GM19438 (cell line): ENCODE data around the gene SMAD9.

Experiments used
- ATAC-seq: cut with Tn5 transposase; IDR thresholded peaks from one replicate; pipeline ENCODE4 v1.9.1; 2021; ENCODE audit warnings: low read depth; ENCODE audit not compliant: unreplicated experiment

Gene SMAD9

DNA sequence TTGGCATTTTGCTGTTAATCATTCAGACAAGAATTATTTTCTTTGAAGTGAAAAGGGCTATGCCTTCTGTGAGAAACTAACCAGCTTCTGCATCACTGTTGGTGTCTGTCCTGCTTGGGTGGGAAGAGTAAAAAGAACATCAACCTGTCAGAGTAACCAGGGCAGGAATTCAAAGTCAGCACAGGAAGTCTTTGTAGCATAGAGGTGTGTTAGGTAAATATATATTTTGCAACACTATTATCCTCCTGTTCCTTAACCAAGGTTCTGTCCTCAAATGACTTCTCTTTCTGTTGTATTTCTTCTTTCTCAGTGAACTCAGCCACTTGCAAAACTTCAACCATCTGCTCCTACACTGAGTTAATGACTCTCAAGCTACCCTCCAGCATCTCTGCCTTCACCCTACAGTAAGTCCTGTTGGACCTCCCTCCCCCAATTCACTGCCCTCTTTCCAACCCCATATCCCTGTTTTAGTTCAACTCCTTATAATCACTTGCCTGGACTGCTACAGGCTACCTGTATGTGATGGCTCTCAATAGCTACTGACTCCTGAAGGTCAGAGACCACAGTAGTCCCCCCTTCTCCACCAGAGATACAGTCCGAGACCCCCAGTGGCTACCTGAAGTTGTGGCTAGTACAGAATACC, 49.9 kb downstream of the SMAD9 start:
- no peak for ATAC-seq

DNA sequence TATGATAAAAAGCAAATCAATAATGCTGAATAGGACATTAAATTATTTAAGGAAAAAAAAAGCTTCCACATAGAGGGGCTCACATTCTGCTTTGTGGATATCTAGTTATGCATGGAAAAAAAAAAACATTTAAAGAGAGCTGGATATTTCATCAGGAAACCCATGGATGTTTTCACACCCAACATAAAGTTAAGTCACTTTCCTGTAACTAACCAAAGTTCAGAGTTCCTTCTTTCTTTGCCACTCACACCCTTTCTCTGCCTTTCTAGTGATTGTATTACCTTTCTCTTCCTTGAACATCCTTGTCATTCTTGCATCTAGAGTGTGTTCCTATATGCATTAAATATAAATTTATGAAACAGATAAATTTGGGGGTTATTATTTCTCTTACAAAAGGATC, 53.8 kb downstream of the SMAD9 start:
- ATAC-seq = no peak

DNA sequence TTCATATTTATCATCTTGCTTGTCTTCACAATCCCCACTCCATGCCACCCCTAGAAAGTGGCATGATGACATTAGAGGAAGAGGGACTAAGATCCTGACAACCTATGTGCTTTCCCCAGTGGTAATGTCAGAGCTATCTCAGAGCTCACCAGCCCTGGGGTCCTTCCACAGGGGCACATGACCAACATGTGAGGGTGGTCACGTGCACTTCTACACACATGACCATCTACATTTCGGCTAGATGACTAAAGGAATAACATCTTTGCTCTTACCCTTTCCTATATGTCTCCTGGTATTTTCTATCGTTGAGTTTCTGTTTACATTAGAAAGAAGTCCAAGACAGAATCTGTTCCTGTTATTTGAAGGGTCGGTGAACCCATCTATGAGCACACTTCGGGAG, 54.8 kb downstream of the SMAD9 start:
- no peak for ATAC-seq

DNA sequence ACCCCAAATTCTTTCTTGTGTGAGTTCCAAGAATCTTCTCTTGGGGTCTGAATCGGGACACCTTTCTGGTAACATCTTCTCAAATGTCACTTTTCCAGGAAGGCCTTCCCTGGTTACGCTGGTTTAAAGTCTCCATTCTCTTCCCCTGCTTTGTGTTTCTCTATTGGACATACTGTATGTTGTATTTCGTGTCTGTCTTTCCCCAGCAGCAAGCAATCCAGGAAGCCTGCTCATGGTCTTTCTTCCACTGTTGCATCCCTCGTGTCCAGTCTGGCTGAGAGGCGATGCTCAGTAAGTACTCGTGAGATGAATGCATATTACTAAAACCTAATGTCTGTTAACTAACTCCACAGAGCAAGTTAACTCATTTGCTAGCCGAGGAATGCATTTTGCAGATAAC, 57.3 kb downstream of the SMAD9 start:
- no peak for ATAC-seq

DNA sequence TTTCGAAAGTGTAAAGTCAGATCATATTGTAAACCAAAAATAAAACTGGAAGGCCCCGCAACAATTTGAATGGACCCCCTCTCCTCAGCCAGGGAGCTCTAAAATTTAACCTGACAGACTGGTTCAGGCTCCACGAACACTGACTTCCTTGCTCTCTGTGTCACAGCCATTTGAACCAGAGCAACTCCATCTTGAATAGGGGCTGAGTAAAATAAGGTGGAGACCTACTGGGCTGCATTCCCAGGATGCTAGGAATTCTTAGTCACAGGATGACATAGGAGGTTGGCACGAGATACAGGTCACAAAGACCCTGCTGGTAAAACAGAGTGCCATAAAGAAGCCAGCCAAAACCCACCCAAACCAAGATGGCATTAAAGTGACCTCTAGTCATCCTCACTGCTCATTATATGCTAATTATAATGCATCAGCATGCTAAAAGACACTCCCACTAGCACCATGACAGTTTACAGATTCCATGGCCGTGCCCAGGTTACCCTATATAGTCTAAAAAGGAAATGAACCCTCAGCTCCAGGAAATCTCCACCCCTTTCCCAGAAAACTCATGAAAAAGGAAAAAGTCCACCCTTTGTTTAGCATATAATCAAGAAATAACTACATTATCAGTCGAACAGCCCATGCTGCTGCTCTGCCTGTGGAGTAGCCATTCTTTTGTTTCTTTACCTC, 57.9 kb downstream of the SMAD9 start:
- ATAC-seq = no peak

GRCh38 chr13:36859259-36859658, 60.8 kb downstream of the SMAD9 start:
- no peak for ATAC-seq

- ATAC-seq = no peak
Measured at GRCh38 chr13:36858290-36858689, 61.7 kb downstream of the SMAD9 start.

GRCh38 chr13:36857253-36857652, 62.8 kb downstream of the SMAD9 start:
- no peak for ATAC-seq

GRCh38 chr13:36850790-36851438, 69.1 kb downstream of the SMAD9 start:
- ATAC-seq = no peak

DNA sequence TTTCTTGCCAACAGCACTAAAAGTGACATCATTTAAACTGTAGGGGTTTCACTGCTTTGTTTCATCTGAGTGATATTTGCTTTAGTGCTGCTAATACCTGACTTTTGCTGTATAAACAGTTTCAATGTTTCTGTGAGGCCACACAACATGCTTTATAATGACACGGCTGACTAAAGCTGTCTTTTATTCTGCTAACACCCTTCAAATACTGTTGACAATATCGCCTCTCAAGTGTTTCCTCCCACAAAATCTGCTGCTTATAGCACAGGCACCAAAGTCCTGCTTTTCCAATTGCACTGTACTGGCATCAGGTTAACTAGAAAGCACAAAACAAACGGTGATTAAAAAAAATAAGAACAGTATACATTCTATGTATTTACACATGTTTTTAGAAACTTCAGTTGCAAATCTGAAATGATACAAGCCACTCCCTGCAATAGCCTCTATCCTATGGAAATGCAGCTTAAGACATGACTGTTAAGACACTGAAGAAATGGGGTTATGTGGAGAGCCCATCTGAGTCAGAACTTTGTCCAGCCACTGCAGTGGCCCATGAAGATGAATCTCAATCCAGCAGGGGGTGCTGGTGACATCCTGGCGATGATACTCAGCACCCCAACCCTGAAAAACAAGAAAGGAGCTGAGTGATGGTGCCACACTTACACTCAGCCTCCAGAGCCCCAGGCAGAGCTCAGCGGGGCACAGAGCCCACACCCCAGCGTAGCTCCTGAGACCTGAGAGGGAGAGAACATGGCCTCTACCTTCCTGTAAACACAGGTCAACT, 71.6 kb downstream of the SMAD9 start:
- no peak for ATAC-seq

GRCh38 chr13:36847606-36848005, 72.4 kb downstream of the SMAD9 start:
- ATAC-seq = no peak

DNA sequence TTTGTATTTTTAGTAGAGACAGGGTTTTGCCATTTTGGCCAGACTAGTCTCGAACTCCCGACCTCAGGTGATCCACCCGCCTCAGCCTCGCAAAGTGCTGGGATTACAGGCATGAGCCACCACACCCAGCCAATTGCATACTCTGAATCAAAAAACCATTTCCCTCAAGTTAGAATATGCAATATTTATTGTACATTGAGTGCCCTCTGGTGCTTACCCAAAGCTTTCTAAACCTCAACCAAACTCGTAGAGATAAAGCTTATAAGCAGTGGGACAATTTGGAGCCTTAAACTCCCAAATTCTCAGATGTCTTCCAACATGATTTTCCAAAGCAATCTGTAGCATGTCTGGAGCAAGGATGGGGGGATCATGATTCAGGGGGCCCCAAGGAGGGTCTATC, 78.6 kb downstream of the SMAD9 start:
- ATAC-seq = no peak

DNA sequence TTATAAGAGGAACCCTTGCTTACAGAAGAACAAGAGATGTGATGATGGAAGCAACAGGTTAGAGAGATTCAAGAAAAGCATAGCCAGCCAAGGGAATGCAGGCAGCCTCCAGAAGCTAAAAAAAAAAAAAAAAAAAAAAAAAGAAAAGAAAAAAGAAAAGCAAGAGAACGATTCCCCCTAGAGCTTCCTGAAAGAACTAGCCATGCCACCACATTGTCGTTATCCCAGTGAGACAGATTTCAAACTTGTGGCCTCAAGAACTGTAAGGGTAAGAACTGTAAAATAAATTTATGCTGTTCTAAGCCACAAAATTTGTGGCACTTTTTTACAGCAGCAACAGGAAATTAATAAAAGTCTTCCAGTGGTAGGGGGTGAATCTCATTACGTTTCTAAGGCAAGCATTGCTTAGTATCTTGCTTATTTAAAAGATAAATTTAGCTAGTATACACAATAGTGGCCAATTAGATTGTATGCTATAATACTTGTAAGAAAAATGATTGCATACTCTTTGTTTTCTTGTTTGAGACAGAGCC, 79.3 kb downstream of the SMAD9 start:
- no peak for ATAC-seq

DNA sequence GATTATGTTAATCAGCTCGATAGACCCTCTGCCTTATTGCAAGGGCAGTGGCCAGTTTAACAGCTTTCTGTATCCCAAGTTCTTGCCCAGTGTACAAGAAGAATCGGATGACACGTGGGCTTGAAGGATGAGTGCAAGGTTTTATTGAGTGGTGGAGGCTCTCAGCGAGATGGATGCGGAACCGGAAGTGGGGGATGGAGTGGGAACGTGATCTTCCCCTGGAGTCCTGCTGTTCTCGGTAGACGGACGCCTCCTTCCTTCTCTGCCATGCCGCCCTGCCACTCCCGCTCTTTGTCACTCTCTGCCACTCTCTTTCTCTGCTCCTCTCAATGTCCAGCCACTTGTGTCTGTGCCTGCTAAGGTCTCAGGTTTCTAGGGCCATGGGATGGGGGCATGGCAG, 80.1 kb downstream of the SMAD9 start:
- no peak for ATAC-seq

GRCh38 chr13:36839281-36839680, 80.8 kb downstream of the SMAD9 start:
- no peak for ATAC-seq

DNA sequence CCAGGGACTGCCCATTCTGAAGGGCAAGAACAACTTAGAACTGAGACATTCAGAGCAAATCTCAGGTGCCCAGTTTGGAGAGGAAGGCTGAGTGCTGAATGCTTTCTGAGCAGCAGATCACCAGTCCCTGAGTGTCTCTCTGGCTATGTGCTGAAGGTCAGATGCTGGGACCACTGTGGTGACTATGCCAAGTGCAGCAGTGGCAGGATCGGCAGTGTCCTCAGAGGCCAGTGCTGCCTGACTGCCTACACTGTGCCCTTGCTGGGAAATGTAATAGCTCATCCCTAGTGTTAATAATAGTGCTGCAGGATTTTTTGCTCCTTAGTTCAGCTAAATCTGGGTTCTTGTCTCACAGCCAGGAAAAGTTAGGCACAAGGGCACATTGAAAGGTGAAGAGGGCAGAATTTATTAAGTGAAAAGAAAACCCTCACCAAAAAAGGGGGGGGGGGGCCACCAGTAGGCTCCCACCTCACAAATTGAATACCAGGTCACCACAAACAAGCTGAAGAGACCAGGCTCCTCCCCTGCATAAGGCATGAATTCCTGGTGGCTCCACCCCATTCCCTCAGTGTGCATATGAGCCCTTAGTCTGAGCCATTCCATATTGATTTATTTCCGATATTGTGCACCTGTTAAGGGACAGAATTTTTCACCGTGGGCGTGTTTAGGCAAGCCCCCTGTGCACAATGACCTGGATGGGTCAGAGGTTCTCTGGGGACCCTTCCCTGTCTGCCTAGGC, 82.5 kb downstream of the SMAD9 start:
- no peak for ATAC-seq

DNA sequence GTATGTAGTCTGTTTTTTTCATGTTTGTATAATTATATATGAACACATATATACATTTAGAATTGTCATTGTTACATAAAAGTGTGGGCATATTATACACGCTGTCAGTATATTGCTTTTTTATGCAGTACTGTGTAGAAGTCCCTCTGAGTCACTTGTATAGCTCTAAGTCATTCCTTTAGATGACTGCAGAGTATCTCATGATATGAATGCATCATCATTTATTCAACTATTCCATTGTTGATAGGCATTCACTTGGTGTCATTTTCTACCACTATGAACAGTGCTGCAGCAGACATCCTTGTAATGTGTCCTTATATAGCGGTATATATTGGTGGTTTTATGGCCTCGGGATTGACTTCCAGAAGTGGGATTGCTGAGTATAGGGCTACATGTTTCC, 85.7 kb downstream of the SMAD9 start:
- no peak for ATAC-seq

- no peak for ATAC-seq
Measured at GRCh38 chr13:36831291-36831690, 88.7 kb downstream of the SMAD9 start.

GRCh38 chr13:36829753-36830152, 90.3 kb downstream of the SMAD9 start:
- ATAC-seq = no peak

DNA sequence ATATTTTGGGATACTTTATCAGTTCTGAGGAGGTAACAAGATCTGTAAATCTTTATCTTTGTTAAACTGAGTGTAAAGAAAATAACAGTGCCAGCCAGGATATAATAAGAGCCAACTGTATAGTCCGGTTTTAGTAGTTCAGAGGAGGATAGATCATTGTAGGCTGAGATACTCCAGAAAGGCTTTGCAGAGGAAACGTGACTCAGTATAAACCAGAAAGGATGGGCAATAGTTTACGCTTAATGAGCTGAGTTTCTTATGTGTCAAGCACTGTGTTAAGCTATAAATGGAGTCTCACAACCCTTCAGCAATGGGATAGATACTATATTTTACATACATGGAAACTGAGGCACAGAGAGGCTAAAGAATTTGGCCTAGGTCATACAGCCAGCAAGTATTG, 97.3 kb downstream of the SMAD9 start:
- no peak for ATAC-seq
